Measurements from ENCODE around the gene ECM2.

ECM2 gene

GRCh38 chr9:92558612-92559374, 23.0 kb upstream of the ECM2 start:
- Histone ChIP-seq H3K4me2 (no peak overlapping the region), H3K9me3 (no peaks in the 10 kb centered on the region), H3K27ac (no peak overlapping the region), H3K9ac (no peak overlapping the region), H3K4me1 (no peaks in the 10 kb centered on the region), H4K20me1 (no peaks in the 10 kb centered on the region), H3K36me3 (no peaks in the 10 kb centered on the region), H3K27me3 (no peaks in the 10 kb centered on the region), H3K4me3 (no peak overlapping the region)
- TF ChIP-seq Cebpa-rat (IDR thresholded peaks at IDR 0.05), result no peak

- Histone ChIP-seq H3K4me2 (no peak overlapping the region), H3K9ac (no peak overlapping the region), H3K36me3 (0 out of 2 replicates have a peak, but pooled peaks cover 6% of the 10 kb centered on the region), H3K27ac (no peak overlapping the region), H3K9me3 (peaks cover 5% of the 10 kb centered on the region), H3K4me3 (no peak overlapping the region), H3K27me3 (no peaks in the 10 kb centered on the region), H3K4me1 (no peaks in the 10 kb centered on the region), H4K20me1 (no peaks in the 10 kb centered on the region)
- no peak for TF ChIP-seq Cebpa-rat (IDR thresholded peaks at IDR 0.05)
Measured at GRCh38 chr9:92550765-92551164, 15.0 kb upstream of the ECM2 start.

GRCh38 chr9:92547356-92547755, 11.6 kb upstream of the ECM2 start:
- H3K36me3 ChIP-seq, result peaks cover 16% of the 10 kb centered on the region
- no peaks in the 10 kb centered on the region for H4K20me1 ChIP-seq
- no peak for TF ChIP-seq Cebpa-rat (IDR thresholded peaks at IDR 0.05)
- H3K4me2 ChIP-seq, result no peak overlapping the region
- no peak overlapping the region for H3K27ac ChIP-seq
- no peak overlapping the region for H3K4me3 ChIP-seq
- H3K27me3 ChIP-seq, result no peaks in the 10 kb centered on the region
- H3K9me3 ChIP-seq, result peaks cover 31% of the 10 kb centered on the region
- H3K4me1 ChIP-seq, result no peaks in the 10 kb centered on the region
- no peak overlapping the region for H3K9ac ChIP-seq

GRCh38 chr9:92545002-92545510, 9.3 kb upstream of the ECM2 start:
- Histone ChIP-seq H3K9ac (no peak overlapping the region), H3K4me3 (no peak overlapping the region), H3K4me2 (no peak overlapping the region), H4K20me1 (no peaks in the 10 kb centered on the region), H3K27ac (no peak overlapping the region), H3K36me3 (peaks cover 16% of the 10 kb centered on the region), H3K27me3 (no peaks in the 10 kb centered on the region), H3K4me1 (no peaks in the 10 kb centered on the region), H3K9me3 (peaks cover 31% of the 10 kb centered on the region)
- no peak for TF ChIP-seq Cebpa-rat (IDR thresholded peaks at IDR 0.05)

- Histone ChIP-seq H3K27me3 (no peaks in the 10 kb centered on the region), H3K4me3 (no peak overlapping the region), H3K27ac (no peak overlapping the region), H3K4me2 (no peak overlapping the region), H3K4me1 (no peaks in the 10 kb centered on the region), H3K36me3 (peaks cover 16% of the 10 kb centered on the region), H3K9ac (no peak overlapping the region), H4K20me1 (no peaks in the 10 kb centered on the region), H3K9me3 (peaks cover 31% of the 10 kb centered on the region)
- no peak for TF ChIP-seq Cebpa-rat (IDR thresholded peaks at IDR 0.05)
Measured at GRCh38 chr9:92543972-92544371, 8.2 kb upstream of the ECM2 start.

- H3K9ac ChIP-seq, result no peak overlapping the region
- H3K4me2 ChIP-seq, result no peak overlapping the region
- H3K4me3 ChIP-seq, result no peak overlapping the region
- no peaks in the 10 kb centered on the region for H3K36me3 ChIP-seq
- H4K20me1 ChIP-seq, result no peaks in the 10 kb centered on the region
- peaks cover 10% of the 10 kb centered on the region; the same call in 1 of the 2 replicates for H3K9me3 ChIP-seq
- H3K27me3 ChIP-seq, result no peaks in the 10 kb centered on the region
- H3K27ac ChIP-seq, result no peak overlapping the region
- peaks cover 46% of the 10 kb centered on the region for H3K4me1 ChIP-seq
- TF ChIP-seq Cebpa-rat (IDR thresholded peaks at IDR 0.05), result no peak
Measured at GRCh38 chr9:92538541-92538940, 2.8 kb upstream of the ECM2 start.

- Histone ChIP-seq H3K9me3 (peaks cover 9% of the 10 kb centered on the region; the same call in 1 of the 2 replicates), H3K9ac (no peak overlapping the region), H3K4me2 (peak overlapping the region; percentile 54), H3K4me1 (peaks cover 46% of the 10 kb centered on the region), H3K4me3 (no peak overlapping the region), H4K20me1 (no peaks in the 10 kb centered on the region), H3K27ac (no peak overlapping the region), H3K27me3 (no peaks in the 10 kb centered on the region), H3K36me3 (no peaks in the 10 kb centered on the region)
- TF ChIP-seq Cebpa-rat (IDR thresholded peaks at IDR 0.05), result no peak
Measured at GRCh38 chr9:92534674-92535073, 1.1 kb downstream of the ECM2 start.

- peaks cover 9% of the 10 kb centered on the region; the same call in 1 of the 2 replicates for H3K9me3 ChIP-seq
- no peak overlapping the region for H3K4me3 ChIP-seq
- H3K27me3 ChIP-seq, result no peaks in the 10 kb centered on the region
- H4K20me1 ChIP-seq, result no peaks in the 10 kb centered on the region
- no peaks in the 10 kb centered on the region for H3K36me3 ChIP-seq
- no peak overlapping the region for H3K9ac ChIP-seq
- no peak overlapping the region; the same call in 1 of the 2 replicates for H3K27ac ChIP-seq
- H3K4me2 ChIP-seq, result peak overlapping the region; percentile 54
- H3K4me1 ChIP-seq, result peaks cover 46% of the 10 kb centered on the region
- no peak for TF ChIP-seq Cebpa-rat (IDR thresholded peaks at IDR 0.05)
Measured at GRCh38 chr9:92534204-92534603, 1.6 kb downstream of the ECM2 start.

GRCh38 chr9:92530893-92531292, 4.9 kb downstream of the ECM2 start:
- no peak overlapping the region for H3K27ac ChIP-seq
- H3K36me3 ChIP-seq, result no peaks in the 10 kb centered on the region
- no peaks in the 10 kb centered on the region for H4K20me1 ChIP-seq
- H3K9me3 ChIP-seq, result peaks cover 9% of the 10 kb centered on the region; the same call in 1 of the 2 replicates
- no peak overlapping the region for H3K4me3 ChIP-seq
- H3K9ac ChIP-seq, result no peak overlapping the region
- no peaks in the 10 kb centered on the region for H3K27me3 ChIP-seq
- no peak for TF ChIP-seq Cebpa-rat (IDR thresholded peaks at IDR 0.05)
- peaks cover 18% of the 10 kb centered on the region for H3K4me1 ChIP-seq
- H3K4me2 ChIP-seq, result no peak overlapping the region

GRCh38 chr9:92529124-92529523, 6.7 kb downstream of the ECM2 start:
- no peak for TF ChIP-seq Cebpa-rat (IDR thresholded peaks at IDR 0.05)
- no peaks in the 10 kb centered on the region for H3K36me3 ChIP-seq
- H3K27me3 ChIP-seq, result no peaks in the 10 kb centered on the region
- no peak overlapping the region for H3K27ac ChIP-seq
- no peak overlapping the region for H3K4me3 ChIP-seq
- H3K4me1 ChIP-seq, result peaks cover 3% of the 10 kb centered on the region
- H3K4me2 ChIP-seq, result no peak overlapping the region
- H3K9ac ChIP-seq, result no peak overlapping the region
- no peaks in the 10 kb centered on the region for H4K20me1 ChIP-seq
- H3K9me3 ChIP-seq, result peaks cover 9% of the 10 kb centered on the region; the same call in 1 of the 2 replicates

Data from BLaER1 (cell line).